ENCODE data around the gene DDTL.
"Not testable (repeated sequence)": the region's sequence is repeated elsewhere in the genome, so short reads cannot be mapped to it uniquely, and the experiment has no call there.

Gene DDTL

GRCh38 chr22:23966568-23966967 lies at the start of gene DDTL:
TSS of gene DDTL (plus strand) at chr22:23966888. CDS start at chr22:23966915, 27 bp downstream.
- DNase-seq = not testable (repeated sequence)

GRCh38 chr22:23920267-23920611 lies 46.4 kb upstream of the DDTL start:
- not testable (repeated sequence) for DNase-seq

- not testable (repeated sequence) for DNase-seq
These were observed 45.0 kb upstream of the DDTL start for GRCh38 chr22:23921586-23922201.

GRCh38 chr22:23922921-23923320 lies 43.8 kb upstream of the DDTL start:
- no peak for DNase-seq

- no peak for DNase-seq
These were observed 41.6 kb upstream of the DDTL start for GRCh38 chr22:23925020-23925606.

GRCh38 chr22:23926561-23926960 lies 40.1 kb upstream of the DDTL start:
- DNase-seq = no peak

GRCh38 chr22:23938328-23939016 lies 28.2 kb upstream of the DDTL start:
- DNase-seq = no peak

GRCh38 chr22:23939017-23939357 lies 27.7 kb upstream of the DDTL start:
- DNase-seq = no peak

- not testable (repeated sequence) for DNase-seq
These were observed 26.5 kb upstream of the DDTL start for GRCh38 chr22:23940166-23940565.

GRCh38 chr22:23947391-23947790 lies 19.3 kb upstream of the DDTL start:
- DNase-seq = not testable (repeated sequence)

GRCh38 chr22:23949764-23950163 lies 16.9 kb upstream of the DDTL start:
- not testable (repeated sequence) for DNase-seq

GRCh38 chr22:23951383-23951782 lies 15.3 kb upstream of the DDTL start:
- DNase-seq = not testable (repeated sequence)

GRCh38 chr22:23952794-23953405 lies 13.8 kb upstream of the DDTL start:
- DNase-seq = not testable (repeated sequence)

- not testable (repeated sequence) for DNase-seq
These were observed 13.2 kb upstream of the DDTL start for GRCh38 chr22:23953485-23953884.

GRCh38 chr22:23954193-23954990 lies 12.3 kb upstream of the DDTL start:
- DNase-seq = not testable (repeated sequence)

GRCh38 chr22:23954991-23955305 lies 11.7 kb upstream of the DDTL start:
- DNase-seq = not testable (repeated sequence)

- not testable (repeated sequence) for DNase-seq
These were observed 10.8 kb upstream of the DDTL start for GRCh38 chr22:23955886-23956285.

GRCh38 chr22:23956301-23956900 lies 10.3 kb upstream of the DDTL start:
- DNase-seq = peak; percentile 4 to 13

- not testable (repeated sequence) for DNase-seq
These were observed 5.5 kb upstream of the DDTL start, which contains the start of gene GSTT2B for GRCh38 chr22:23961084-23961771. TSS of gene GSTT2B (minus strand) at chr22:23961195. CDS start at chr22:23961131, 64 bp downstream.

- DNase-seq = not testable (repeated sequence)
These were observed 594 bp upstream of the DDTL start for GRCh38 chr22:23966094-23966493.

GRCh38 chr22:23969071-23969470 lies 2.4 kb downstream of the DDTL start:
- no peak for DNase-seq

GRCh38 chr22:23970201-23970641 lies 3.5 kb downstream of the DDTL start:
- DNase-seq = no peak

All from Kasumi-1 (cell line).